SIG-M5 treated with dmso at 0.1 percent for 504 hours (cell line): Measurements from ENCODE around the gene KIF6.

Source experiments
- DNase-seq: peaks from one replicate; lab custom pipeline; 2025; ENCODE audit not compliant: unreplicated experiment; lab: John Stamatoyannopoulos, UW

The KIF6 gene

DNA sequence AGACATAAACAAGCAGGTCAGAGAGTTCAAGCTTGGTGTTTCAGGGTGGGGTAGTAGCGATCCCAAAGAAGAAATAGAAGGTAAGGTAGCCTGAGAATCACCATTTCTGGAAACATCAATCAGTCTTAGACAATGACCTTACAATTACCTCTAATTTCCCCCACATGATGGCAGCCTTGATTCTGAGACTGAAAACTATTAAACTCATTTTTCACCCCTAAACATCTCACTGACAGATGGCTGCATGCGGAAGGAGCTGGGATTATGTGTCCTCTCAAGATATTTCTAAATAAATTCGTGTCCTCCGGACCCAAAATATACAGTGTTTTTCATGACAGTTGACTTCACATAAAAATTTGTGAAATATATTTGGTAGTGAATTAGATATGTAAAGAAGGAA lies 61.0 kb downstream of the KIF6 start:
- no peak for DNase-seq

DNA sequence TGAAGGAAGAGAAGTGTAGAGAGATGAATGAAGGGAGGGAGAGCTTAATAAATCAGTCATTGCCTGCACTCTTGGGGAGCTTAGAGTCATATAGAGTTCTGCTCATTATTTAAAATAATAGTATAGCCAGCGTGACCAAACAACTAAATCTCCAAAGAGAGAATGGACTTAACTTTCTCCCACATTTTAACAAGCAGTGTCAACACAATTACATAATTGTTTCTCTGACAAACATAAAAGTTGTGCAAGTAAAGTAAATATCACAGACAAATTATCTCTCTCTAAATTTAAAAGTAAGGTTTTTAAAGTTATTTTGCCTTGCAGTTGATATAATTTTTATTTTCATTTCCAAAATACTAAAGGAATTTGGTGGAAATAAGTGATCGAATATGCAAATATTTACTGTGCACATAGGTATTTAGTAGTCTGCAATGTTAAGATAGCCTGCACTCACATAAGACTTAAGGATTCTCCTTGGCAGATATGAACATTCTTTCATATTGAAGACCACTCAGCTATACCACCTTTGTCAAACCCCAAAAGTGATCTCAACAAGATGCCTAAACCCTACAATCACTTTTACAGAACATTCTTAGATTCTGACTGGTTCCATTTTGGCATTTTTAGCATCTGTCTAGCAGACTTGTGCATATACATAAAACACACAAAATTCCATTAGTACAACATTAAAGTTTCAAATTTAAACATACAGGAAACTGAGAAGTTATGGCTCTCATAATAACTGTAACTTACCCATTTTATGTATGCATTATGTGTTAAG lies 67.7 kb downstream of the KIF6 start:
- no peak for DNase-seq

DNA sequence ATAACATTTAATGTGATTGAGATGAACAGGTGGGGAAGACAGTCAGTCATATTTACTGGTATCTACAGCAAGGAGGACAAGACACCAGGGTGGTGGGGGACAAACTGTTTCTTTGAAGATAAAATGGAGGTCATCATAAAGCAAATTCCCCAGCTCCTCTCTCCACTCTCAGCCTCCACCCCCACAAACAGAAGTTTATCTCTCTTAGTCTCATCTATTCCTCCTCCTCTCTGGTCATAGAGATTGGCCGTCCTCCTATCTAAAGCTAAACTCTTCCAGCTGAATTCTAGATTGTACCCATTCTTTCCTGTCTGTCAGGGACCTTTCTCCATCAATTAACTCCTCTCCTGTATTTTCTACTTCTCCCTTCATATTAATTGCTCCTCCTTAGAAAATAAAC lies 71.1 kb downstream of the KIF6 start:
- no peak for DNase-seq

DNA sequence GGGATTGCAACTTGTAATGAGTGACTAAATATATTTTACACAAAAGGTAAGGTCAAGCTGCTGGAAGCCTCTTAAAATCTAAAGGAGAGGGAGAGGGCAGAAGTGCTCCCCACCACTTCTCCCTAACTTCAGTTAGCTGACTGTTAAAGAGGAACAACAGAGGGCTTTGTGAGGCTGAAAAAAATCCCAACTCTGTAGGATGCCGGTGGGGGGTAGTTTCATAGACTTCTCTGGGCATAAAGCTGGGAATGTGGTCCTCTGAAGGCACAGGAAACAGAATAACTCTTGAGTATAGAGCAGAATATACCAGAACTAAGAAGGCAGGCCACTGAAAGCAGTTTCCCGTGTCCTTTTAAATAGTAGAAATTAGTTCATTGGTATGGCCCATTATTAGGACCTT lies 71.6 kb downstream of the KIF6 start:
- DNase-seq, result no peak

DNA sequence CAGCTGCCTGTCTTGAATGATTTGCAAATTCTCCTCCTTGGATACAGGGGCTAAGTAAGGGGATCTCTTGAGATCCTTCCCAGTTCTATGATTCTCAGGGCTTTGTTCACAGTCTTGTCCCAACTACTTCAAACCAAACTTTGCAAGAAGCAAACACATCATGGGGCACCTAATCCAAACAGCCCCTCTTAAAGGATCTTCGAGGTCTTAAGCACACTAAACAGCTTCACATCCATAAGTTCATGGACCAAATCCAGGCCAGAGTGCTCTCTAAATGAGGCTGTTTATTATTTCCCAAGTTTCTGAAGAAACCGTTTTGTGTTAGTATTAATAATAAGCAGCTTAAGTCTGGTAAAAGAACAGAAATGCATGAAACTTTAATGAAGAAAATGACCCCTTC lies 75.2 kb downstream of the KIF6 start:
- no peak for DNase-seq

DNA sequence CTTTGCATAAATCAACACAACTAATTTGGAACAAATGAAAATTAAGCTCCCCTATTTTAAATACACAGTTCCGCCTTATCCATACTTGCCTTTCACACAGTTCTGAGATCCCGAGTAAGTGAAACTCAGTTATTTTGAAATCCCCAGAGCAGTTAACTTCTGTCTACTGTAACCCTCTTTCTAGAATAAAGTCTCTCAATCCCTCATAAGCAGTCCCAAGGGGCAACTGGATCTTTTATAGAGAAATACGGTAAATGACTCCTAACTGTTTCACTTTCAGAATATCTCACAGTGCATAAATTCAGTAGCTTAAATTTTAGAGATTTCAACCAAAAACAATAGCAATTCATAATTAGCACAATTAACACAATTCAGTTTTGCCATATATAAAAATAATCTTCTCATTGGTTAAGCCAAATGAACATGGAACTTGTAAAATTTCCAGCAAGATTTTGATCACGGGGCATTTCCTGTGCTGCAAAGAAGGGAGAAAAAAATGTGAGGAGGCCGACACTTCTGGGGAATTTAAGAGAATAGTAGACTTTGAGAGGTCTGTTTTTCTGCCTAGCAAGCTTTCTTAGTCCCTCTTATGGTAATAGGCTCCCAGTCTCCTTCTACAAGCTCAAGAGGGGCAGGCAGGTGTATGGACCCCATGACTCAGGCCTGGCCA lies 78.3 kb downstream of the KIF6 start:
- no peak for DNase-seq

DNA sequence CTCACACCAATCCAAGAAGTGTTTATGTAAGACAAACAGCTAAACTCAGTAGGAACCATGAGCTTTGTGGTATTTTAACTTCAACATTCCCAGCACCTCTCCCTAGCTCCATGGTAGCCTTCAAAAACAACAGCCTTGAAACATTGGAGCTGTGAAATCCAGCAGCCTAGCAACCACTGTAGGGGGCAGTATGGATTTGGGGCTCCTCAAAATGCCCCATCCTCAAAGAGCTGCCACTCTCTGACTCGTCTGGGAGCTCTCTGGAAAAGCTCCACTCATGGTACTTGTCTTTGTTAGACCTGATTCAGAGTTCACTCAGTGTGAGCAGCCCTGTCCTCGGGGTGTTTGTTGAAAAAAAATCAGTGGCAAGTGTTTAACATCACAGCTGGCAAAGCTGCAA lies 82.9 kb downstream of the KIF6 start:
- no peak for DNase-seq

DNA sequence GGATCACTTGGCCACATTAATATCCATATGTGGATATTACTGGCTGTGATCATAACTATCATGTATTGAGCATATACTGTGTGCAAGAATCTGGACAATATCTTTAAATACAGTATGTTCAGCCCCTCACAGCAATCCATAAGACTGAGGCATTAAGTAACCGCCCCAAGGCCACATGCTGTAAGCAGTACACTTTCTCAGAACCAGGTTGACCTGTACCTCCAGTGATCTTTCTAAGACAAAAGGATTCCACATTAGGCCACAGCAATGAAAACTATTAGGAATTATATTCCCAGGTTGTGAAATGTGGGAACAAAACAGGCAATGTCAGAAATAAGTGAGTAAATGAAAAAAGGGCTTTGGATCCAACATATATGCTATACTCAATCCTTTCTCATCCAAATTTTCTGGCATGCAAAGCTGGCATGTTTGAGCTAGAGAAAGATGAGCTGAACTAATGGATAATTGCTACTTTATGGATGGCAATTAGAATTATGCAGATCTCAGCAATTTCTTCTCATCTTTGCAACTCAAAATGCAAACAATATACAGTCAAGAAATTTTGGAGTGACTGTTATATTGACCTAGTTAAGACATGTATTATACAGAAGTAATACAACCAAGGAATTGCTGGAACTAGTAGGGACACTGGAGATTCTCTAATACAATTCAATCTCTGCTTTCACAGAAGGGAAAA lies 86.9 kb downstream of the KIF6 start:
- DNase-seq, result no peak

DNA sequence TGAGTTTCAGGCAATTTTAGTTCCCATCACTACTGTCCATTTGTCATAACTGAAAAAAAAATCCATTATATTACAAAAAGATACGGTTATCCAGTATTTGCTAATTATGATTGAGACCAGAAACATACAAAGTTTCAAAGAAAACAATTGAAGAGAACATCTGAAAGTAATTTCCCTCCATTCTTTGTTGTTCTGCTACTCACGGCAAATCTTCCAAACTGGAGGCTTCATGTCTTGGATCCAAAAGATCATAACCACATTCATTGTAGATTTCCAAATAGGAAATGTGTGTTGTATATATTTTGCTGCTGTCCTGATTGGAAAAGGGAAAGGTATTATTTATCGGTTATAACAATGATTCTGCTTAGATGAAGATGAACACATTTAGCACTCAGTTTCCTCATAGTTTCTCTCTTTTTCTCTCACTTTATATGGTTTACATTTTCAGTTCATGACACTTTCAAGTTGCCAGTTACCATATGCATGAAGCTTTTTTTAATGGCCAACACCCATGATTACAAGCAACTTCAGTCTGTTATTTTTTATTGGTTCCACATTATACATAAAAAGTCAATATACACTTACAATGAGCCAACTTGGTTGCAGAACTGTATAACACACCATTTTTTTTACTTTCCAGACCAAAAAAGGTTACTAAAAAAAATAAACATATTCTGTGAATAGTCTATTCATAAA lies 90.4 kb downstream of the KIF6 start:
- no peak for DNase-seq

DNA sequence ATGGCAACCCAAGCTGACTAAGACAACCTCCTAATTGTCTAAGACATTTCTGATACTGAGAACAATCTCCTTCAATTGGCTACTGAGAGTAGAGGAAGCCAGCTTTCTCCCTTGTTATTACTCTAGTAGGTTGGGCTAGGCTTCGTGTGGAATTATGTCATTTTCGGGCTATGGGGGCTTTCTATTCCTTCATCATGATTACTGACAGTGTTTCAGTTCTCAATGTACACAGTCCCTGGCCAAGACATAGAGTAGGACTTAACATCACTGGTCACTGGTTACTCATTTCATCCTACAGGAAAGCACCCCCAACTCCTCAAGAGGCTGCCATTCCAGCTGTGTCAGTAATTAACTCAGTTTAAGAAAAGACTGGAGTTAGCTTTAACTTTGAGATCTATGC lies 100.0 kb downstream of the KIF6 start:
- no peak for DNase-seq

DNA sequence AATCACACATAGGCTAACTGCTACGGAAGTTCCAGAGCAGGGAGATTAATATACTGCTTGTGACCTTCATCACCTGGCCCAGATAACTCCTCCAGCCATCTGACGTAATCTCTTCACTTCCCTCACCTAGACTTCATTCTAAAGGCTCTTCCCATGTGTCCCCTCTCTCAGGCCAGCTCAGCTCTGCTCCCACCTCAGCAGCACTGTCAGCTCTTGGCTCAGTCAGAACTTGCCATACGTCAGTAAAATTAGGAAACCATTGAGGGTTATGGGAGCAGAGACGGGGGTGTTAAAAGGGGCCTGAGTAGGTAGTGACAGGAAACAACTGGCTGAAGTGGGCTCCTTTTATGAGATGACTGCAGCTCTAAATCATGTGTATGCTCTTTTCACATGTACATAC lies 101.5 kb downstream of the KIF6 start:
- no peak for DNase-seq

DNA sequence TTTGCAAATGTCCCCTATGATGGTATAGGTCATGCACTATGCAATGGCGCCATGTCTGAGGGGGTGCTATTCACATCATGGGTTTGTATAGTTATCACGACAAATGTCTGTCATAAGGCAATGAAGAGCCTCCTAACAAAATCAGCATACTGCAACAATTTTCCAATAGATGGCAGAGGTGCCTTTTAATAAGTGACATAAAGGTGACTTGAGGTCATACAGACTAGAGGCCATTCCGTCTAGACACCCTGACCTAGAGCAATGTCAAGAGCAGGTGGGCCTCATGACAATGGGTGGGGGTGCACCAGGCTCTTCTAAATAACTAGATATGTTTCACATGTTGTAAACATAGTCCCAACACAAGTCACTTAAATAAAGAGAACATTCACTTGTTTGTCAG lies 107.7 kb downstream of the KIF6 start:
- DNase-seq, result no peak

DNA sequence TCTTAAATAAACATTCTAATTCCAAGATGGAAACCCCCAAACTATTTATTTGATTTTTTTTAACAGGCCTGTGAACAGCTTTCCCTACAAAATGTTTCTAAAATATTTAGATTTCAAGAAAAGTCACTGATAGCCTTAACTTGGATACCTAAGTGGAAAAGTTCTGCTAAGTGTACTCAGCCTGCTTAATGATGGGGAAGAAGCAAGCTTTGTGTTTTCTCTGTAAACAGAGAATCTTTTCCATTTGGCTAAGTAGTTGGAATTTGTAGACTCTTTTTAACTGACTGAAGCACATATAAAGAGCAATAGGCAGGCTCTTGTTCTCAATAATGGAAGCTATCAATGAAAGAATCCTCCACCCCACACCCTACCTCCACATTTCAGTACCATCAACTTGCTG lies 108.2 kb downstream of the KIF6 start:
- DNase-seq, result no peak

DNA sequence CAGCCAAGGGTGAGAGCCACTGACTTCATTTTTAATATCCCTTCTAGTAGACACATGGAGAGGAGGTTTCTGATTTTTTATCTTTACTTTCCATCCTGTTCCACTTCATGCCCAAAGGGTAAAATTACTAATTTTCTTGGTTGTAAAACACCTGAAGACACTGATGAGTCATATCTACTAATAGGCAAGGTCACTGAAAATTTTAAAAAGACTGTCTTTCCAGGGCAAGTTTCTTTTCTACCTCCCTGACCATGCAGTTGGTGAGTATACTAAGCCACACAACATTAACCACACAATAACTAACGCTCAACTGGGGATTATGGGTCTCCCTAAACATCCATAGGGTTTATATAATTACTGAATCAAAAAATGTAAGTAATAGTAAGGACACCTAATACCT lies 109.6 kb downstream of the KIF6 start:
- no peak for DNase-seq

DNA sequence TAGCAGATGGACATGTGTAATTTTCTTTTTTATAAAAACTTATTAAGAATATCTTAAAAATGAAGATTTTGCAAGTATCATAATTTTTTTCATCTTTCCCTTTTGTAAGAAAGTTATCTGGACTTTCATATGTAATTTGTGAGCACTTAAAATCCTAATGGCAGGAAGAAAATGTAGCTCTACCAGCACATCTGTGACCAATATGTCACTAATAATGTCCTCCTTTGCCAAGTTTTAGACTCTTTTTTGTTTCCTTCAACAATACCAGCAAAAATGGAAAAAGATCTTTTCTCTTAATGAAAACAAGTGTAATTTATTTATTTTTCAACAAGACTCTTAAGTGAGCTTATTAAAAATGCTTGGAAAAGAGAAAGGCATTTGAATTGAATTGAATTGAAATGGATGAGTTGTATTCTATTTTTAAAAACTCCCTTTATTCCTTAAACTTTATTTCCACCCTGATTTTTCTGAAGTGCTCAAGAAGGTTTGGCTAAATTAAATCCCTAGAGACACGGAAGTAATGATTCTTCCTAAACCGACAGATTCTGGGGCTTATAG lies 110.7 kb downstream of the KIF6 start:
- DNase-seq, result no peak

DNA sequence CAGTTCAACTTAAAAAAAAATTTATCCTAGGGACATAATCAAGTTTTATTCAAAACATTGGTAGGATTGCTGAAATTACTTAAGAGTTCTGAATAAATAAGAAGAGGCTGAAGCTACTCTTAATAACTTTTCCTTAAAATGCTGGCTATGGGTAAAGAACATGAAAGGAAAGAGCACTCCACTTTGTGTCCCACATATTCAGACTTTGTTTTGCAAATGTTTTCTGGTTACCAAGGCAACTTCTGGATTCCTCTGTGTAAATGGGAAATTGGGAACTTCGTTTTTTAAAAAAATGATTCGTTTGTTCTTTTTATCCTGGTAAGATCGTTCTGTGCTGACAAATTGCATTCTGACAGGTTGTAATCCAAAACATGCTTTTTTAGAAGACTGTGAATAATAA lies 115.0 kb downstream of the KIF6 start:
- DNase-seq, result no peak

DNA sequence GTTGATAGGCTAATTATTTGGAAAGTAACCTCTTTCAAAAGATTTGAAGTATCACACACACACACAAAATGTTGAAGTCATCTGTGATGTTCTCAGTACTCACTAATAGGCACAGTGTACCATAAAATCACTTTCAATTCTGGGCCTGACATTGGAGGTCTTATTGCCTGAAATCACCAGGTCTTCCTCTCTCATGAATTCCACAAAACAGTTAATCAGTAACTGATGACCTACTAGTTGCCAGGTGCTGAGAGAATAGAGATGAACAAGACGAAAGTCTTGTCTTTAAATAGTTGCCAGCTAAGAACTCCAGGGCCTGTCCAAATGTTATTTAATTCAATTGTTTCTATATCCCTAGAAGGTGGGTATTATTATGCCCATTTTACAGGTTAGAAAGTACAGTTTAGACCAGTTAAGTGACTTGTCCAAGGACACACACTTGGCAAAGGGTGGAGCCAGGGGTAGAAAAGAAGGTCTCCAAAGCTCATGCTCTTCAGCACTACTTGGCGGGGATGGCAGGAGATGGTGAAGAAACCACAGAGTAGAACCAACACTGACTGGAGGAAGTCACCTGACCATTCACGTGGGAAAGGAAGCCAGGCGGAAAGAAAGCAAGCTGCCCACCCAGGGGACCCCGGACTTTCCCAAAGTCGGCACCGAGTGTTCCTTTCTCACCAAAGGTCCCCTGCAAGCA lies 116.4 kb downstream of the KIF6 start:
- DNase-seq, result no peak

DNA sequence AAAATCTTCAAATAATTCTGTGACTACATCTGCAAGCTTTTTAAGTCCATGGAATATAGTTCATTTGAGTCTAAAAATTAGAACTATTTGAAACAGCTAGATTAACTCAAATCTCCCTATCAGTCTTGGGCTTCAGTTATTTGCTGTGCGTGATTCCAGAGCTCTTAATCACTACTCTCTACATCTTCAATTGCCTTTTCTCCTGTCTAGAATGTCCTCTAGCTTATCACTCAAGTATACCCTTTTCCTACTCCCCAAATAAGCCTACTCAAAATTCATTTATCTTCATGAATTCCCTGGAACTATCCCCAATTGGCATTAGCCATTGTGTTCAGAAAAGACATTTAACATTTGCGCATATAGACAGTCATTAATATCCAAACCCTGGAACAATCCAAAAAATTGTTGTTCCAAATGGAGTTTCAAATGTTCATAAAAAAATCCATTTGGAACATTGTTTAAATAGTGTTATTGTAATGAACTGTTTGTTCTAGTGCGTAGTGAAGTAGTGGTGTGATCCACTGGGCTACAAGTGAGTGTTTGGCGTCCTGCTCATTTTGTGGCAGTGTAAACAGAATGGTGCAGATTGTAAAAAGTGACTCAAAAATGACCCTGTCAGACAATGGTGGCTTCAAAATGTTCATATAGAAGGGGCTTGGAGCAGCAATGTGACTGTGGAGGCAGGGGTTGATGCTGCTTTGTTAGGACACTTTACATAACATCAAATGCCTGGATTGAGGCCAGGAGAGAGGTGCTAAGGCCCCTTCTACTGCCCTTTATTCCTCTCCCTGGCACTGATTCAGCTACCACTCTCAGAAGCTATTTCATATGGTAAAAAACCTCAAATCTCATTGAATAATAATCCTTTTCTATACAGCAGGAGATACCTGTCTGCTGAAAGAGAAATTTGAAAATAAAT lies 122.3 kb downstream of the KIF6 start:
- no peak for DNase-seq

DNA sequence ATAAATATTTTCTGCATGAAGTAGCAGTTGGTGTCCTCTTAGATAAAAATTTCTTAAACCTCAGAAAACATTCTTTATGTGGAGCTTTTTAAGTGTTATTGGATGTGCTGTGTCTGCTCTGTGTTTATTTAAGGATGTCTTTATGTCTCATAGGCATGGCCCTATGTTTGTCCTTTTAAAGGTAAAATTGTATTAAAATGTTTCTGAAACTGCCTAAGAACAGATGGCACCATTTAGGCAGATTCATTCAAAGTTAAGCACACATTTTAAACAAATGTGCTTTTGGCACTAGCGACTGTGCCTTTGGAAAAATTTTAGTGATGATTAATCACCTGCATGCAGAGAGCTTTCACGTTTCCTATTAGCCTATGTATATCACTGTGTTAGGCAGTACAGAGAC lies 125.2 kb downstream of the KIF6 start:
- DNase-seq, result no peak

DNA sequence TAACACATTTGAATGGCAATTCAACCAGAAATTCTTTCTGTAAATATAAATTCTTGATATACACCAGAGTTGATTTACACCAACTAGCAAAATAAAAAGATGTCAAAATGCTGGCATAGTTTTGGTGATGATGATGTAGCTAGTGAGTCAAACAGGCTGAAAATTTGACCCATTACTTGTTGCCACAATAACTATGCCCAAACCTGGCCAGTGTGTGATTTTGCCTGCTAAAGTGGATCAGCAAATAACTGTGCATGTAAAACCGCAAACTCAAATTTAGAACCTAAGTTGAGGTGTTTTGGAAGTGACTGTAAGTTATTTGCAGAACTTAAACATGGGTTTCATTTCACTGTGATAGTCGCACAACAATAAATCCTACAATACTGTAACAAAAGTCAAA lies 125.9 kb downstream of the KIF6 start:
- DNase-seq, result no peak
